ENCODE results near the gene MVB12B.
"Not testable (repeated sequence)": the region's sequence is repeated elsewhere in the genome, so short reads cannot be mapped to it uniquely, and the experiment has no call there.

The MVB12B gene

GRCh38 chr9:126468141-126468825 lies 141.7 kb downstream of the MVB12B start:
- DNase-seq (ENCODE audit: low read depth in 2 of 3, low spot score in 2 of 3) = no peak

- no peak for DNase-seq (ENCODE audit: low read depth in 2 of 3, low spot score in 2 of 3)
Measured at GRCh38 chr9:126470241-126470993, 143.8 kb downstream of the MVB12B start.

- peak; percentile 33 to 69 (median 56) for DNase-seq (ENCODE audit: low read depth in 2 of 3, low spot score in 2 of 3)
Measured at GRCh38 chr9:126471084-126471624, 144.5 kb downstream of the MVB12B start.

GRCh38 chr9:126472198-126472947 lies 145.7 kb downstream of the MVB12B start:
- DNase-seq (ENCODE audit: low read depth in 2 of 3, low spot score in 2 of 3) = no peak

GRCh38 chr9:126472948-126473298 lies 146.3 kb downstream of the MVB12B start:
- DNase-seq (ENCODE audit: low read depth in 2 of 3, low spot score in 2 of 3) = no peak

- DNase-seq (ENCODE audit: low read depth in 2 of 3, low spot score in 2 of 3) = no peak
Measured at GRCh38 chr9:126474206-126474765, 147.7 kb downstream of the MVB12B start.

GRCh38 chr9:126474786-126475485 lies 148.3 kb downstream of the MVB12B start:
- DNase-seq (ENCODE audit: low read depth in 2 of 3, low spot score in 2 of 3) = no peak

GRCh38 chr9:126475933-126476555 lies 149.4 kb downstream of the MVB12B start:
- DNase-seq (ENCODE audit: low read depth in 2 of 3, low spot score in 2 of 3) = no peak

GRCh38 chr9:126477432-126477831 lies 150.8 kb downstream of the MVB12B start:
- DNase-seq (ENCODE audit: low read depth in 2 of 3, low spot score in 2 of 3) = not testable (repeated sequence)

- DNase-seq (ENCODE audit: low read depth in 2 of 3, low spot score in 2 of 3) = no peak
Measured at GRCh38 chr9:126478216-126478981, 151.8 kb downstream of the MVB12B start.

- DNase-seq (ENCODE audit: low read depth in 2 of 3, low spot score in 2 of 3) = no peak
Measured at GRCh38 chr9:126479515-126479914, 152.9 kb downstream of the MVB12B start.

- DNase-seq (ENCODE audit: low read depth in 2 of 3, low spot score in 2 of 3) = no peak
Measured at GRCh38 chr9:126480813-126481212, 154.2 kb downstream of the MVB12B start.

- DNase-seq (ENCODE audit: low read depth in 2 of 3, low spot score in 2 of 3) = no peak
Measured at GRCh38 chr9:126481862-126482261, 155.2 kb downstream of the MVB12B start.

- no peak for DNase-seq (ENCODE audit: low read depth in 2 of 3, low spot score in 2 of 3)
Measured at GRCh38 chr9:126482361-126483044, 155.9 kb downstream of the MVB12B start.

GRCh38 chr9:126483468-126484073 lies 156.9 kb downstream of the MVB12B start:
- no peak for DNase-seq (ENCODE audit: low read depth in 2 of 3, low spot score in 2 of 3)

GRCh38 chr9:126485662-126486061 lies 159.0 kb downstream of the MVB12B start:
- no peak for DNase-seq (ENCODE audit: low read depth in 2 of 3, low spot score in 2 of 3)

- no peak for DNase-seq (ENCODE audit: low read depth in 2 of 3, low spot score in 2 of 3)
Measured at GRCh38 chr9:126486276-126486675, 159.6 kb downstream of the MVB12B start.

GRCh38 chr9:126487856-126488255 lies 161.2 kb downstream of the MVB12B start:
- no peak for DNase-seq (ENCODE audit: low read depth in 2 of 3, low spot score in 2 of 3)

- no peak for DNase-seq (ENCODE audit: low read depth in 2 of 3, low spot score in 2 of 3)
Measured at GRCh38 chr9:126488310-126488709, 161.7 kb downstream of the MVB12B start.

Data from activated CD8-positive, alpha-beta memory T cell treated with anti-CD3 and anti-CD28 coated beads for 48 hours (primary cell).